Trophoblast cell (in vitro differentiated cells and primary cell): ENCODE data around the gene ZNF804A.

Experiments
- DNase-seq, 2 donors: peaks; one replicate each; pipeline ENCODE4 v3.0.0-alpha.2; 2016
- H2AFZ ChIP-seq: 2 replicates; pipeline ENCODE4 v1.6.1; 2013; ENCODE audit warnings: low read length, moderate library complexity, mild to moderate bottlenecking; ENCODE audit not compliant: insufficient read depth, poor library complexity
- H2AK5ac ChIP-seq: 2 replicates; pipeline ENCODE4 v1.6.1; 2013; ENCODE audit warnings: mild to moderate bottlenecking, low read length
- H2BK120ac ChIP-seq: 2 replicates; pipeline ENCODE4 v1.6.1; 2013; ENCODE audit warnings: low read length, mild to moderate bottlenecking, moderate library complexity; ENCODE audit not compliant: insufficient read depth, poor library complexity
- H2BK12ac ChIP-seq: 2 replicates; pipeline ENCODE4 v1.6.1; 2013; ENCODE audit warnings: mild to moderate bottlenecking, low read length, moderate library complexity
- H2BK5ac ChIP-seq: 2 replicates; pipeline ENCODE4 v1.6.1; 2013; ENCODE audit warnings: low read length, low read depth, moderate library complexity, mild to moderate bottlenecking; ENCODE audit not compliant: poor library complexity
- H3K14ac ChIP-seq: 2 replicates; pipeline ENCODE4 v1.6.1; 2013; ENCODE audit warnings: mild to moderate bottlenecking, low read length
- H3K18ac ChIP-seq: 2 replicates; pipeline ENCODE4 v1.6.1; 2013; ENCODE audit warnings: mild to moderate bottlenecking, low read length
- H3K23ac ChIP-seq: 2 replicates; pipeline ENCODE4 v1.6.1; 2013; ENCODE audit warnings: low read length
- H3K27ac ChIP-seq: 2 replicates; pipeline ENCODE4 v1.5.1; 2013; ENCODE audit warnings: low read depth, mild to moderate bottlenecking, inconsistent platforms, low read length, moderate library complexity
- H3K27me3 ChIP-seq: 2 replicates; pipeline ENCODE4 v1.6.1; 2013; ENCODE audit warnings: inconsistent platforms, mild to moderate bottlenecking, low read length, moderate library complexity; ENCODE audit not compliant: insufficient read depth
- H3K36me3 ChIP-seq, 2 experiments: 1 replicate in 1 of 2; 2 replicates in 1 of 2; pipeline ENCODE4 v1.6.1; 2013; ENCODE audit warnings: low read length in 2 of 2, mild to moderate bottlenecking in 2 of 2, moderate library complexity in 1 of 2; ENCODE audit not compliant: insufficient read depth in 2 of 2, control insufficient read depth in 1 of 2
- H3K4ac ChIP-seq: 2 replicates; pipeline ENCODE4 v1.6.1; 2013; ENCODE audit warnings: low read depth, mild to moderate bottlenecking, low read length, moderate library complexity
- H3K4me1 ChIP-seq, 2 experiments: 1 replicate in 1 of 2; 2 replicates in 1 of 2; pipeline ENCODE4 v1.6.1; 2013; ENCODE audit warnings: low read length in 2 of 2, mild to moderate bottlenecking in 2 of 2, moderate library complexity in 1 of 2; ENCODE audit not compliant: insufficient read depth in 2 of 2, control insufficient read depth in 1 of 2
- H3K4me2 ChIP-seq: 2 replicates; pipeline ENCODE4 v1.6.1; 2013; ENCODE audit warnings: inconsistent platforms, mild to moderate bottlenecking, low read length, moderate library complexity
- H3K4me3 ChIP-seq: 2 replicates; pipeline ENCODE4 v1.5.1; 2013; ENCODE audit warnings: mild to moderate bottlenecking, low read depth, low read length, inconsistent platforms
- H3K79me1 ChIP-seq: one replicate; pipeline ENCODE4 v1.6.1; 2013; ENCODE audit warnings: low read length
- H3K79me2 ChIP-seq: 2 replicates; pipeline ENCODE4 v1.6.1; 2013; ENCODE audit warnings: low read length, mild to moderate bottlenecking; ENCODE audit not compliant: control insufficient read depth, insufficient read depth, poor library complexity
- H3K9ac ChIP-seq: 2 replicates; pipeline ENCODE4 v1.6.1; 2013; ENCODE audit warnings: mild to moderate bottlenecking, low read length
- H3K9me3 ChIP-seq: 2 replicates; pipeline ENCODE4 v1.6.1; 2013; ENCODE audit warnings: low read depth, mild to moderate bottlenecking, control low read depth, inconsistent platforms, low read length; ENCODE audit not compliant: insufficient read depth
- H4K12ac ChIP-seq: 2 replicates; pipeline ENCODE4 v1.6.1; 2013; ENCODE audit warnings: low read depth, mild to moderate bottlenecking, low read length, moderate library complexity
- H4K8ac ChIP-seq: 2 replicates; pipeline ENCODE4 v1.6.1; 2013; ENCODE audit warnings: low read depth, mild to moderate bottlenecking, low read length, moderate library complexity
- H4K91ac ChIP-seq: one replicate; pipeline ENCODE4 v1.6.1; 2013; ENCODE audit warnings: low read depth, mild to moderate bottlenecking, low read length, moderate library complexity
- WGBS: extraction: QIAGEN DNeasy Blood & Tissue Kit; methylation state at CpG from one replicate; pipeline ENCODE4 v1.1.7; 2013; ENCODE audit warnings: missing lambda C conversion rate; ENCODE audit not compliant: insufficient read length, insufficient coverage; ENCODE audit errors: extremely low coverage; 5-methylcytosine and 5-hydroxymethylcytosine counted together

Gene ZNF804A

GRCh38 chr2:184860744-184861143 lies 262.4 kb downstream of the ZNF804A start:
- Histone ChIP-seq H2AK5ac (no peak overlapping the region), H3K18ac (no peak overlapping the region), H2BK5ac (no peak overlapping the region), H3K4ac (no peak overlapping the region), H3K4me3 (no peak overlapping the region), H3K4me2 (no peak overlapping the region), H4K8ac (no peak overlapping the region), H3K9ac (no peak overlapping the region), H3K14ac (no peak overlapping the region), H2BK12ac (no peak overlapping the region), H3K79me1 (no peaks in the 10 kb centered on the region), H3K27me3 (no peaks in the 10 kb centered on the region), H4K12ac (no peak overlapping the region), H2AFZ (no peak overlapping the region), H3K36me3 (no peaks in the 10 kb centered on the region), H3K4me1 (no peaks in the 10 kb centered on the region), H2BK120ac (no peak overlapping the region), H3K9me3 (peaks cover 5% of the 10 kb centered on the region), H3K79me2 (no peaks in the 10 kb centered on the region), H3K27ac (no peak overlapping the region), H3K23ac (no peak overlapping the region), H4K91ac (no peak overlapping the region)
- no peak for DNase-seq
- WGBS, result no CpG with 5 or more reads among the region's 2 CpGs

GRCh38 chr2:184875212-184875611 lies 276.9 kb downstream of the ZNF804A start:
- H4K91ac ChIP-seq, result no peak overlapping the region
- no peak overlapping the region for H2AK5ac ChIP-seq
- no peak overlapping the region for H2AFZ ChIP-seq
- no peaks in the 10 kb centered on the region for H3K36me3 ChIP-seq
- H2BK120ac ChIP-seq, result no peak overlapping the region
- no peak overlapping the region for H2BK12ac ChIP-seq
- DNase-seq, result no peak
- H3K79me2 ChIP-seq, result no peaks in the 10 kb centered on the region
- no peak overlapping the region for H3K9ac ChIP-seq
- no peak overlapping the region for H3K18ac ChIP-seq
- H2BK5ac ChIP-seq, result no peak overlapping the region
- no peak overlapping the region for H3K4me3 ChIP-seq
- H3K4me2 ChIP-seq, result no peak overlapping the region
- no peak overlapping the region for H3K4ac ChIP-seq
- no peak overlapping the region for H4K8ac ChIP-seq
- no peaks in the 10 kb centered on the region for H3K27me3 ChIP-seq
- H3K9me3 ChIP-seq, result no peaks in the 10 kb centered on the region
- H3K4me1 ChIP-seq, result no peaks in the 10 kb centered on the region
- H3K79me1 ChIP-seq, result no peaks in the 10 kb centered on the region
- H3K14ac ChIP-seq, result no peak overlapping the region
- no peak overlapping the region for H3K27ac ChIP-seq
- H3K23ac ChIP-seq, result no peak overlapping the region
- no peak overlapping the region for H4K12ac ChIP-seq

- H3K79me2 ChIP-seq, result no peaks in the 10 kb centered on the region
- H3K27ac ChIP-seq, result no peak overlapping the region
- H3K4me2 ChIP-seq, result no peak overlapping the region
- no peak overlapping the region for H3K14ac ChIP-seq
- no peak overlapping the region for H2AFZ ChIP-seq
- H3K4me3 ChIP-seq, result no peak overlapping the region
- no peak overlapping the region for H3K9ac ChIP-seq
- no peaks in the 10 kb centered on the region for H3K79me1 ChIP-seq
- no peaks in the 10 kb centered on the region for H3K4me1 ChIP-seq
- H3K36me3 ChIP-seq, result no peaks in the 10 kb centered on the region
- no peak for DNase-seq
- no peak overlapping the region for H3K23ac ChIP-seq
- no peaks in the 10 kb centered on the region for H3K9me3 ChIP-seq
- H2BK5ac ChIP-seq, result no peak overlapping the region
- H4K8ac ChIP-seq, result no peak overlapping the region
- H3K4ac ChIP-seq, result no peak overlapping the region
- no peaks in the 10 kb centered on the region for H3K27me3 ChIP-seq
- no peak overlapping the region for H2AK5ac ChIP-seq
- no peak overlapping the region for H2BK12ac ChIP-seq
- no peak overlapping the region for H3K18ac ChIP-seq
- H4K12ac ChIP-seq, result no peak overlapping the region
- no peak overlapping the region for H2BK120ac ChIP-seq
- no peak overlapping the region for H4K91ac ChIP-seq
These were observed 277.6 kb downstream of the ZNF804A start for GRCh38 chr2:184875911-184876310.

- Histone ChIP-seq H4K91ac (no peak overlapping the region), H3K4ac (no peak overlapping the region), H3K18ac (no peak overlapping the region), H3K79me2 (no peaks in the 10 kb centered on the region), H3K4me1 (no peaks in the 10 kb centered on the region), H4K8ac (no peak overlapping the region), H3K14ac (no peak overlapping the region), H2AFZ (no peak overlapping the region), H2AK5ac (no peak overlapping the region), H3K27me3 (no peaks in the 10 kb centered on the region), H2BK120ac (no peak overlapping the region), H3K27ac (no peak overlapping the region), H3K79me1 (no peaks in the 10 kb centered on the region), H3K36me3 (no peaks in the 10 kb centered on the region), H3K9me3 (no peaks in the 10 kb centered on the region), H3K4me3 (no peak overlapping the region), H4K12ac (no peak overlapping the region), H3K23ac (no peak overlapping the region), H3K4me2 (no peak overlapping the region), H3K9ac (no peak overlapping the region), H2BK5ac (no peak overlapping the region), H2BK12ac (no peak overlapping the region)
- no CpG with 5 or more reads among the region's 2 CpGs for WGBS
- no peak for DNase-seq
These were observed 279.6 kb downstream of the ZNF804A start for GRCh38 chr2:184877909-184878308.

- H3K79me2 ChIP-seq, result no peaks in the 10 kb centered on the region
- no peak overlapping the region for H3K14ac ChIP-seq
- no peak overlapping the region for H2BK120ac ChIP-seq
- no peak overlapping the region for H3K4me2 ChIP-seq
- DNase-seq, result no peak
- H3K4me1 ChIP-seq, result no peaks in the 10 kb centered on the region
- no peak overlapping the region for H3K27ac ChIP-seq
- no peak overlapping the region for H2BK12ac ChIP-seq
- no peak overlapping the region for H4K8ac ChIP-seq
- no peak overlapping the region for H3K4me3 ChIP-seq
- H2BK5ac ChIP-seq, result no peak overlapping the region
- no peak overlapping the region for H2AFZ ChIP-seq
- no peak overlapping the region for H3K4ac ChIP-seq
- no peak overlapping the region for H3K23ac ChIP-seq
- H4K91ac ChIP-seq, result no peak overlapping the region
- no peak overlapping the region for H4K12ac ChIP-seq
- no peak overlapping the region for H3K18ac ChIP-seq
- H3K36me3 ChIP-seq, result no peaks in the 10 kb centered on the region
- H3K9ac ChIP-seq, result no peak overlapping the region
- no peaks in the 10 kb centered on the region for H3K27me3 ChIP-seq
- no peak overlapping the region for H2AK5ac ChIP-seq
- H3K9me3 ChIP-seq, result no peaks in the 10 kb centered on the region
- no CpG with 5 or more reads among the region's 1 CpG for WGBS
- no peaks in the 10 kb centered on the region for H3K79me1 ChIP-seq
These were observed 281.3 kb downstream of the ZNF804A start for GRCh38 chr2:184879671-184880070.
